ENCODE data around the gene RIPK3. TPM values are rescaled to one million over a fixed set of nuclear protein-coding genes. Genes with fewer than 3 reads are reported as not detected.
"Not testable (repeated sequence)": the region's sequence is repeated elsewhere in the genome, so short reads cannot be mapped to it uniquely, and the experiment has no call there.

RIPK3 gene
- total and polyA plus RNA-seq, 7 donors: 0.94 to 1.9 (median 1.2) TPM

GRCh38 chr14:24377657-24378056, 37.9 kb upstream of the RIPK3 start:
- intact Hi-C loops (cut with DNase I): no loop called here
- no peak for TF ChIP-seq CTCF (IDR thresholded peaks at IDR 0.05)
- H3K36me3 ChIP-seq (ENCODE audit: insufficient read depth in 1 of 2, low read depth in 1 of 2): no peaks in the 10 kb centered on the region
- DNase-seq: no peak
- no peak for ATAC-seq
- no peak overlapping the region for H3K4me3 ChIP-seq
- no peak overlapping the region for H3K27ac ChIP-seq
- 77 to 87% (median 80%) methylated on average over 2 of the region's 2 CpGs for WGBS, 3 donors
- no peaks in the 10 kb centered on the region for H3K27me3 ChIP-seq (ENCODE audit: insufficient read depth in 3 of 3, low read length in 2 of 3)
- no peaks in the 10 kb centered on the region for H3K9me3 ChIP-seq
- no peaks in the 10 kb centered on the region for H3K4me1 ChIP-seq

- 77 to 84% (median 78%) methylated on average over 7 of the region's 7 CpGs for WGBS, 3 donors
- H3K27me3 ChIP-seq (ENCODE audit: insufficient read depth in 3 of 3, low read length in 2 of 3): no peaks in the 10 kb centered on the region
- no peak for TF ChIP-seq CTCF (IDR thresholded peaks at IDR 0.05)
- H3K4me3 ChIP-seq: no peak overlapping the region
- ATAC-seq: no peak
- no peaks in the 10 kb centered on the region for H3K4me1 ChIP-seq
- no peaks in the 10 kb centered on the region for H3K9me3 ChIP-seq
- H3K27ac ChIP-seq: no peak overlapping the region
- DNase-seq: no peak
- intact Hi-C loops (cut with DNase I): no loop called here
- no peaks in the 10 kb centered on the region for H3K36me3 ChIP-seq (ENCODE audit: insufficient read depth in 1 of 2, low read depth in 1 of 2)
These were observed 37.3 kb upstream of the RIPK3 start for GRCh38 chr14:24377126-24377525.

GRCh38 chr14:24376448-24377070, 36.8 kb upstream of the RIPK3 start:
- 64 to 72% (median 68%) methylated on average over 16 of the region's 16 CpGs for WGBS, 3 donors
- DNase-seq (no peak), ATAC-seq (no peak)
- H3K36me3 ChIP-seq (ENCODE audit: insufficient read depth in 1 of 2, low read depth in 1 of 2): no peaks in the 10 kb centered on the region
- intact Hi-C loops (cut with DNase I): no loop called here
- no peaks in the 10 kb centered on the region for H3K4me1 ChIP-seq
- no peaks in the 10 kb centered on the region for H3K27me3 ChIP-seq (ENCODE audit: insufficient read depth in 3 of 3, low read length in 2 of 3)
- no peaks in the 10 kb centered on the region for H3K9me3 ChIP-seq
- H3K4me3 ChIP-seq: no peak overlapping the region
- no peak for TF ChIP-seq CTCF (IDR thresholded peaks at IDR 0.05)
- H3K27ac ChIP-seq: no peak overlapping the region

GRCh38 chr14:24372701-24373416, 33.1 kb upstream of the RIPK3 start:
- DNase-seq: peak; percentile 43 to 63
- Histone ChIP-seq H3K36me3 (ENCODE audit: insufficient read depth in 1 of 2, low read depth in 1 of 2) (no peaks in the 10 kb centered on the region), H3K4me3 (no peak overlapping the region), H3K4me1 (no peaks in the 10 kb centered on the region), H3K27me3 (ENCODE audit: insufficient read depth in 3 of 3, low read length in 2 of 3) (peaks cover 0 to 13% (median 8%) of the 10 kb centered on the region in 3 donors), H3K27ac (no peak overlapping the region), H3K9me3 (no peaks in the 10 kb centered on the region)
- ATAC-seq: no peak
- 79 to 80% (median 79%) methylated on average over 12 of the region's 12 CpGs for WGBS, 3 donors
- intact Hi-C loops (cut with DNase I): no loop called here
- no peak for TF ChIP-seq CTCF (IDR thresholded peaks at IDR 0.05)

GRCh38 chr14:24371605-24372004, 31.8 kb upstream of the RIPK3 start:
- H3K27ac ChIP-seq; H3K4me3 ChIP-seq; H3K36me3 ChIP-seq (ENCODE audit: insufficient read depth in 1 of 2, low read depth in 1 of 2); H3K9me3 ChIP-seq; intact Hi-C loops (cut with DNase I); ATAC-seq; DNase-seq; H3K4me1 ChIP-seq: not testable (repeated sequence)
- 72 to 83% (median 82%) methylated on average over 3 of the region's 3 CpGs for WGBS, 3 donors
- peaks cover 0 to 25% (median 10%) of the 10 kb centered on the region in 3 donors for H3K27me3 ChIP-seq (ENCODE audit: insufficient read depth in 3 of 3, low read length in 2 of 3)

Measured in psoas muscle (tissue), 8 donors.